H1 (cell line): ENCODE data around the gene SRF.

Source experiments
- CREB1 ChIP-seq: IDR thresholded peaks from 2 replicates; pipeline ENCODE4 v1.6.1; 2012; ENCODE audit warnings: inconsistent platforms
- EP300 ChIP-seq, 2 experiments: IDR thresholded peaks; 1 replicate in 1 of 2; 2 replicates in 1 of 2; pipeline ENCODE4 v1.6.1; 2011 to 2012; ENCODE audit warnings: low read depth in 2 of 2, low read length in 2 of 2, mild to moderate bottlenecking in 2 of 2, borderline replicate concordance in 1 of 2, inconsistent platforms in 1 of 2, moderate library complexity in 1 of 2
- EZH2 ChIP-seq: fragments of 200-600 bp; sonication (generic); IDR thresholded peaks from 2 replicates; pipeline ENCODE4 v1.7.1; 2012; ENCODE audit warnings: low read depth, mild to moderate bottlenecking, moderate library complexity, low read length, inconsistent platforms; ENCODE audit not compliant: severe bottlenecking
- POLR2A ChIP-seq, 2 experiments: IDR thresholded peaks; 1 replicate in 1 of 2; 2 replicates in 1 of 2; pipeline ENCODE4 v1.6.1; 2011; ENCODE audit warnings: low read depth in 2 of 2, low read length in 2 of 2, mild to moderate bottlenecking in 2 of 2; ENCODE audit errors: control extremely low read depth in 1 of 2
- POLR2AphosphoS5 ChIP-seq: IDR thresholded peaks from 2 replicates; pipeline ENCODE4 v1.6.1; 2011; ENCODE audit warnings: low read depth, low read length
- RFX5 ChIP-seq: IDR thresholded peaks from 2 replicates; pipeline ENCODE4 v1.6.1; 2011; ENCODE audit warnings: low read depth, low read length, improper control_type of control experiment, borderline replicate concordance
- RXRA ChIP-seq: IDR thresholded peaks from 2 replicates; pipeline ENCODE4 v1.6.1; 2011; ENCODE audit warnings: low read depth, mild to moderate bottlenecking, low read length, moderate library complexity; ENCODE audit not compliant: insufficient read depth
- SIN3A ChIP-seq, 2 experiments: IDR thresholded peaks in 1 of 2; conservative IDR thresholded peaks in 1 of 2; 2 replicates each; pipeline ENCODE4 v1.6.1; 2011 to 2012; ENCODE audit warnings: low read length in 2 of 2, improper control_type of control experiment in 1 of 2, low read depth in 1 of 2, mild to moderate bottlenecking in 1 of 2
- TAF7 ChIP-seq: optimal IDR thresholded peaks from 2 replicates; pipeline ENCODE3; 2011; ENCODE audit warnings: low read depth, mild to moderate bottlenecking, inconsistent platforms, low read length, moderate library complexity, borderline replicate concordance
- TEAD4 ChIP-seq: IDR thresholded peaks from 2 replicates; pipeline ENCODE4 v1.6.1; 2012; ENCODE audit warnings: low read depth, low read length, inconsistent platforms, mixed read lengths
- USF2 ChIP-seq: IDR thresholded peaks from 2 replicates; pipeline ENCODE4 v1.6.1; 2011; ENCODE audit warnings: low read length, improper control_type of control experiment
- TF ChIP-seq, protein P1 (sequence below), 3 experiments: IDR thresholded peaks; 1 replicate in 2 of 3; 2 replicates in 1 of 3; pipeline versions ENCODE4 v1.5.1 to v1.6.1; 2011; ENCODE audit warnings: low read length in 3 of 3, mild to moderate bottlenecking in 3 of 3, inconsistent platforms in 2 of 3, low read depth in 1 of 3, moderate library complexity in 1 of 3; ENCODE audit not compliant: insufficient read depth in 1 of 3; ENCODE audit errors: control extremely low read depth in 1 of 3

GRCh38 chr6:43181942-43182860 lies 11.1 kb downstream of the SRF start, which contains the start of gene CUL9:
- TF ChIP-seq TAF7, result peak; percentile 74
- TF ChIP-seq, protein P1, sequence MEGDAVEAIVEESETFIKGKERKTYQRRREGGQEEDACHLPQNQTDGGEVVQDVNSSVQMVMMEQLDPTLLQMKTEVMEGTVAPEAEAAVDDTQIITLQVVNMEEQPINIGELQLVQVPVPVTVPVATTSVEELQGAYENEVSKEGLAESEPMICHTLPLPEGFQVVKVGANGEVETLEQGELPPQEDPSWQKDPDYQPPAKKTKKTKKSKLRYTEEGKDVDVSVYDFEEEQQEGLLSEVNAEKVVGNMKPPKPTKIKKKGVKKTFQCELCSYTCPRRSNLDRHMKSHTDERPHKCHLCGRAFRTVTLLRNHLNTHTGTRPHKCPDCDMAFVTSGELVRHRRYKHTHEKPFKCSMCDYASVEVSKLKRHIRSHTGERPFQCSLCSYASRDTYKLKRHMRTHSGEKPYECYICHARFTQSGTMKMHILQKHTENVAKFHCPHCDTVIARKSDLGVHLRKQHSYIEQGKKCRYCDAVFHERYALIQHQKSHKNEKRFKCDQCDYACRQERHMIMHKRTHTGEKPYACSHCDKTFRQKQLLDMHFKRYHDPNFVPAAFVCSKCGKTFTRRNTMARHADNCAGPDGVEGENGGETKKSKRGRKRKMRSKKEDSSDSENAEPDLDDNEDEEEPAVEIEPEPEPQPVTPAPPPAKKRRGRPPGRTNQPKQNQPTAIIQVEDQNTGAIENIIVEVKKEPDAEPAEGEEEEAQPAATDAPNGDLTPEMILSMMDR (IDR thresholded peaks at IDR 0.05; ENCODE audit: control extremely low read depth in 1 of 3, insufficient read depth in 1 of 3, low read depth in 1 of 3, low read length in 3 of 3), result no peak
- peak in 1 of 2 experiments; percentile 92; a peak in 2 of 3 replicates for TF ChIP-seq POLR2A (IDR thresholded peaks at IDR 0.05; ENCODE audit: control extremely low read depth in 1 of 2, low read depth in 2 of 2, low read length in 2 of 2)
- TF ChIP-seq RFX5, result no peak
- no peak; the same call in 1 of the 2 replicates for TF ChIP-seq TEAD4
- no peak for TF ChIP-seq EZH2
- 0 out of 2 replicates have a peak, but pooled peaks have one; percentile 1 for TF ChIP-seq USF2
- TF ChIP-seq EP300 (IDR thresholded peaks at IDR 0.05; ENCODE audit: borderline replicate concordance in 1 of 2, low read depth in 2 of 2, low read length in 2 of 2), result 0 out of 3 replicates have a peak, but pooled peaks of 1 of the 2 experiments have one; percentile 16
- peak; percentile 8; the same call in 1 of the 2 replicates for TF ChIP-seq CREB1
- peak; percentile 53 to 81; a peak in 2 of 4 replicates for TF ChIP-seq SIN3A (conservative IDR thresholded peaks at IDR 0.05 in 1 of 2, IDR thresholded peaks at IDR 0.05 in 1 of 2; ENCODE audit: low read depth in 1 of 2, low read length in 2 of 2)
- TF ChIP-seq RXRA, result no peak
- TF ChIP-seq POLR2AphosphoS5, result peak; percentile 73
